Measurements from ENCODE around the gene NCOA1.

The NCOA1 gene

GRCh38 chr2:24743924-24744323 lies 252.9 kb downstream of the NCOA1 start:
- Histone ChIP-seq H3F3A (ENCODE audit: control insufficient read depth, insufficient read depth) (no peaks in the 10 kb centered on the region), H3K4me2 (ENCODE audit: low read length) (no peak overlapping the region), H3K27me3 (ENCODE audit: control insufficient read depth, low read length) (no peaks in the 10 kb centered on the region), H3K27ac (ENCODE audit: low read depth, low read length) (no peak overlapping the region), H3K4me3 (ENCODE audit: low read length) (no peak overlapping the region), H3K79me2 (ENCODE audit: control insufficient read depth, low read length) (no peaks in the 10 kb centered on the region), H3K9me2 (replicated peaks; ENCODE audit: control insufficient read depth, low read length) (no peaks in the 10 kb centered on the region), H3K36me3 (ENCODE audit: control insufficient read depth, low read length) (no peaks in the 10 kb centered on the region), H3K9me3 (ENCODE audit: control insufficient read depth, insufficient read depth, low read length) (no peaks in the 10 kb centered on the region), H3K4me1 (ENCODE audit: control insufficient read depth, low read length) (peaks cover 6% of the 10 kb centered on the region), H4K20me1 (ENCODE audit: control insufficient read depth, insufficient read depth, low read depth, low read length) (no peaks in the 10 kb centered on the region)
- TF ChIP-seq, protein P1, sequence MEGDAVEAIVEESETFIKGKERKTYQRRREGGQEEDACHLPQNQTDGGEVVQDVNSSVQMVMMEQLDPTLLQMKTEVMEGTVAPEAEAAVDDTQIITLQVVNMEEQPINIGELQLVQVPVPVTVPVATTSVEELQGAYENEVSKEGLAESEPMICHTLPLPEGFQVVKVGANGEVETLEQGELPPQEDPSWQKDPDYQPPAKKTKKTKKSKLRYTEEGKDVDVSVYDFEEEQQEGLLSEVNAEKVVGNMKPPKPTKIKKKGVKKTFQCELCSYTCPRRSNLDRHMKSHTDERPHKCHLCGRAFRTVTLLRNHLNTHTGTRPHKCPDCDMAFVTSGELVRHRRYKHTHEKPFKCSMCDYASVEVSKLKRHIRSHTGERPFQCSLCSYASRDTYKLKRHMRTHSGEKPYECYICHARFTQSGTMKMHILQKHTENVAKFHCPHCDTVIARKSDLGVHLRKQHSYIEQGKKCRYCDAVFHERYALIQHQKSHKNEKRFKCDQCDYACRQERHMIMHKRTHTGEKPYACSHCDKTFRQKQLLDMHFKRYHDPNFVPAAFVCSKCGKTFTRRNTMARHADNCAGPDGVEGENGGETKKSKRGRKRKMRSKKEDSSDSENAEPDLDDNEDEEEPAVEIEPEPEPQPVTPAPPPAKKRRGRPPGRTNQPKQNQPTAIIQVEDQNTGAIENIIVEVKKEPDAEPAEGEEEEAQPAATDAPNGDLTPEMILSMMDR (IDR thresholded peaks at IDR 0.05; ENCODE audit: low read depth, low read length, poor library complexity, severe bottlenecking), result no peak
- TF ChIP-seq EZH2phosphoT487 (IDR thresholded peaks at IDR 0.05; ENCODE audit: borderline replicate concordance, low read length), result no peak

- H3K36me3 ChIP-seq (ENCODE audit: control insufficient read depth, low read length), result no peaks in the 10 kb centered on the region
- TF ChIP-seq EZH2phosphoT487 (IDR thresholded peaks at IDR 0.05; ENCODE audit: borderline replicate concordance, low read length), result no peak
- TF ChIP-seq, protein P1 (IDR thresholded peaks at IDR 0.05; ENCODE audit: low read depth, low read length, poor library complexity, severe bottlenecking), result no peak
Observed at GRCh38 chr2:24744356-24744755, 253.3 kb downstream of the NCOA1 start.

GRCh38 chr2:24745825-24746224 lies 254.8 kb downstream of the NCOA1 start:
- peaks cover 6% of the 10 kb centered on the region for H3K4me1 ChIP-seq (ENCODE audit: control insufficient read depth, low read length)
- no peaks in the 10 kb centered on the region for H4K20me1 ChIP-seq (ENCODE audit: control insufficient read depth, insufficient read depth, low read depth, low read length)

More at GRCh38 chr2:24744356-24744755, 253.3 kb downstream of the NCOA1 start:
- Histone ChIP-seq H3K9me3 (ENCODE audit: control insufficient read depth, insufficient read depth, low read length) (no peaks in the 10 kb centered on the region), H3K4me3 (ENCODE audit: low read length) (no peak overlapping the region), H3K79me2 (ENCODE audit: control insufficient read depth, low read length) (no peaks in the 10 kb centered on the region), H3K4me1 (ENCODE audit: control insufficient read depth, low read length) (peaks cover 6% of the 10 kb centered on the region), H4K20me1 (ENCODE audit: control insufficient read depth, insufficient read depth, low read depth, low read length) (no peaks in the 10 kb centered on the region), H3F3A (ENCODE audit: control insufficient read depth, insufficient read depth) (no peaks in the 10 kb centered on the region), H3K4me2 (ENCODE audit: low read length) (no peak overlapping the region), H3K27me3 (ENCODE audit: control insufficient read depth, low read length) (no peaks in the 10 kb centered on the region), H3K27ac (ENCODE audit: low read depth, low read length) (no peak overlapping the region), H3K9me2 (replicated peaks; ENCODE audit: control insufficient read depth, low read length) (no peaks in the 10 kb centered on the region)

More at GRCh38 chr2:24745825-24746224, 254.8 kb downstream of the NCOA1 start:
- Histone ChIP-seq H3K4me2 (ENCODE audit: low read length) (no peak overlapping the region), H3K79me2 (ENCODE audit: control insufficient read depth, low read length) (no peaks in the 10 kb centered on the region), H3K27ac (ENCODE audit: low read depth, low read length) (no peak overlapping the region), H3K36me3 (ENCODE audit: control insufficient read depth, low read length) (no peaks in the 10 kb centered on the region), H3K9me2 (replicated peaks; ENCODE audit: control insufficient read depth, low read length) (no peaks in the 10 kb centered on the region), H3K9me3 (ENCODE audit: control insufficient read depth, insufficient read depth, low read length) (no peaks in the 10 kb centered on the region), H3F3A (ENCODE audit: control insufficient read depth, insufficient read depth) (no peaks in the 10 kb centered on the region), H3K4me3 (ENCODE audit: low read length) (no peak overlapping the region), H3K27me3 (ENCODE audit: control insufficient read depth, low read length) (no peaks in the 10 kb centered on the region)
- TF ChIP-seq EZH2phosphoT487 (IDR thresholded peaks at IDR 0.05; ENCODE audit: borderline replicate concordance, low read length), result no peak
- TF ChIP-seq, protein P1 (IDR thresholded peaks at IDR 0.05; ENCODE audit: low read depth, low read length, poor library complexity, severe bottlenecking), result no peak
